ENCODE data around the gene PALM. TPM values are rescaled to one million over a fixed set of nuclear protein-coding genes. Genes with fewer than 3 reads are reported as not detected.

The PALM gene
- total RNA-seq, 3 donors from 2014 or later = 16.1 to 61.0 (median 35.1) TPM

- Histone ChIP-seq H3K27ac (peak overlapping the region in 1 of 2 donors; percentile 52), H3K36me3 (no peaks in the 10 kb centered on the region), H3K4me3 (no peak overlapping the region), H3K27me3 (no peaks in the 10 kb centered on the region), H3K4me1 (peaks cover 0 to 5% of the 10 kb centered on the region in 2 donors), H3K9me3 (no peaks in the 10 kb centered on the region)
- intact Hi-C loops (cut with DNase I; ENCODE audit: low total_unique reads) = no loop called here
- TF ChIP-seq CTCF (IDR thresholded peaks at IDR 0.05) (no peak), POLR2AphosphoS5 (IDR thresholded peaks at IDR 0.05) (no peak), POLR2A (IDR thresholded peaks at IDR 0.05) (no peak)
- DNase-seq (ENCODE audit: low spot score in 2 of 2) = no peak
These were observed 83.7 kb downstream of the PALM start for GRCh38 chr19:792306-792885.

GRCh38 chr19:793806-794205, 85.1 kb downstream of the PALM start:
- no peak overlapping the region for H3K27ac ChIP-seq
- H3K27me3 ChIP-seq = no peaks in the 10 kb centered on the region
- no peaks in the 10 kb centered on the region for H3K36me3 ChIP-seq
- no peak for TF ChIP-seq POLR2A (IDR thresholded peaks at IDR 0.05)
- TF ChIP-seq POLR2AphosphoS5 (IDR thresholded peaks at IDR 0.05) = no peak
- TF ChIP-seq CTCF (IDR thresholded peaks at IDR 0.05) = no peak
- H3K4me3 ChIP-seq = no peak overlapping the region
- no peak for DNase-seq (ENCODE audit: low spot score in 2 of 2)
- H3K9me3 ChIP-seq = no peaks in the 10 kb centered on the region
- peaks cover under 1 to 7% of the 10 kb centered on the region in 2 donors for H3K4me1 ChIP-seq
- intact Hi-C loops (cut with DNase I; ENCODE audit: low total_unique reads) = no loop called here

GRCh38 chr19:795073-795611, 86.4 kb downstream of the PALM start:
- H3K36me3 ChIP-seq = no peaks in the 10 kb centered on the region
- no peak for DNase-seq (ENCODE audit: low spot score in 2 of 2)
- no peaks in the 10 kb centered on the region for H3K9me3 ChIP-seq
- H3K4me3 ChIP-seq = no peak overlapping the region
- no peak for TF ChIP-seq POLR2A (IDR thresholded peaks at IDR 0.05)
- TF ChIP-seq CTCF (IDR thresholded peaks at IDR 0.05) = no peak
- TF ChIP-seq POLR2AphosphoS5 (IDR thresholded peaks at IDR 0.05) = no peak
- no peaks in the 10 kb centered on the region for H3K27me3 ChIP-seq
- peaks cover 13 to 14% of the 10 kb centered on the region in 2 donors for H3K4me1 ChIP-seq
- H3K27ac ChIP-seq = peak overlapping the region in 1 of 2 donors; percentile 7
- intact Hi-C loops (cut with DNase I; ENCODE audit: low total_unique reads) = no loop called here

- peak overlapping the region; percentile 86 to 100 for H3K27ac ChIP-seq
- H3K4me1 ChIP-seq = peaks cover 19 to 21% of the 10 kb centered on the region in 2 donors
- TF ChIP-seq CTCF (IDR thresholded peaks at IDR 0.05) (no peak), POLR2A (IDR thresholded peaks at IDR 0.05) (no peak), POLR2AphosphoS5 (IDR thresholded peaks at IDR 0.05) (no peak)
- intact Hi-C loops (cut with DNase I; ENCODE audit: low total_unique reads) = no loop called here
- H3K4me3 ChIP-seq = peak overlapping the region; percentile 77 to 96 (median 91)
- H3K9me3 ChIP-seq = no peaks in the 10 kb centered on the region
- no peaks in the 10 kb centered on the region for H3K36me3 ChIP-seq
- no peaks in the 10 kb centered on the region for H3K27me3 ChIP-seq
- no peak for DNase-seq (ENCODE audit: low spot score in 2 of 2)
These were observed 87.2 kb downstream of the PALM start for GRCh38 chr19:795691-796581.
